Kidney (tissue), 14 donors: ENCODE results near the gene CELA1. TPM values are rescaled to one million over a fixed set of nuclear protein-coding genes. Genes with fewer than 3 reads are reported as not detected.

ENCODE experiments used
- DNase-seq, 5 donors: peaks; one replicate each; pipeline ENCODE4 v3.0.0-alpha.2; 2013 to 2020
- FAIRE-seq: peaks from 2 replicates; lab custom pipeline; 2012; peaks lifted over from hg19 to GRCh38; lab: Jason Lieb, UNC
- H3K27ac ChIP-seq, 2 donors: one replicate each; pipeline ENCODE4 v1.7.0; 2013; ENCODE audit warnings: low read depth in 2 of 2, low read length in 2 of 2, inconsistent platforms in 1 of 2
- H3K27me3 ChIP-seq: one replicate; pipeline ENCODE4 v1.7.1; 2013; ENCODE audit warnings: low read length, inconsistent platforms; ENCODE audit not compliant: control insufficient read depth, insufficient read depth
- H3K36me3 ChIP-seq, 3 donors: one replicate each; pipeline versions ENCODE4 v1.7.0 to v1.7.1; 2013; ENCODE audit warnings: low read length in 3 of 3, control low read depth in 1 of 3, inconsistent platforms in 1 of 3; ENCODE audit not compliant: insufficient read depth in 3 of 3, control insufficient read depth in 2 of 3
- H3K4me1 ChIP-seq, 3 donors: one replicate each; pipeline versions ENCODE4 v1.7.0 to v1.7.1; 2013; ENCODE audit warnings: low read length in 3 of 3, inconsistent platforms in 1 of 3, low read depth in 1 of 3; ENCODE audit not compliant: control insufficient read depth in 2 of 3, insufficient read depth in 2 of 3
- H3K4me3 ChIP-seq, 3 donors: one replicate each; pipeline versions ENCODE4 v1.7.0 to v1.8.1; 2013; ENCODE audit warnings: low read length in 3 of 3, control low read depth in 1 of 3, inconsistent platforms in 1 of 3
- H3K9ac ChIP-seq, 3 donors: one replicate each; pipeline versions ENCODE4 v1.7.0 to v1.7.1; 2013; ENCODE audit warnings: low read length in 3 of 3, control low read depth in 1 of 3, inconsistent platforms in 1 of 3
- H3K9me3 ChIP-seq, 3 donors: one replicate each; pipeline versions ENCODE4 v1.7.0 to v1.7.1; 2013; ENCODE audit warnings: low read length in 3 of 3, control low read depth in 1 of 3, inconsistent platforms in 1 of 3; ENCODE audit not compliant: control insufficient read depth in 2 of 3, insufficient read depth in 1 of 3
- CTCF ChIP-seq: IDR thresholded peaks from 3 replicates; pipeline ENCODE4 v1.5.1; 2012; ENCODE audit warnings: mild to moderate bottlenecking, moderate library complexity, borderline replicate concordance; ENCODE audit not compliant: insufficient read depth; ENCODE audit errors: extremely low read depth
- intact Hi-C: fragments of 100-400 bp; cut with DNase I; formaldehyde crosslinking; loops from one replicate; pipeline ENCODE4 v1.11.1; 2022
- polyA plus RNA-seq: library from polyadenylated mRNA; stranded (reverse); fragments of 350-450 nt; fragmentation: Illumina TruSeq; extraction: RNeasy Lipid Tissue Mini Kit (QIAGEN cat#74804); gene quantifications from one replicate; pipeline ENCODE4 v1.2.3, GENCODE V29; 2014; ENCODE audit warnings: low read depth, low replicate concordance; ENCODE audit not compliant: insufficient read depth
- total RNA-seq: library from RNA; stranded (reverse); fragmentation: NEBNext Ultra II Directional; extraction: Animal tissue kit (Norgen Biotek cat#: 25700); gene quantifications from one replicate; pipeline ENCODE4 v1.2.1, GENCODE V29; 2021
- donor health status: control.
- donor health status: control.
- donor health status: control.
- donor health status: control.
- donor health status: control.
- donor health status: DM: yes; HTN: yes; CAD: no.
- donor health status: Normal renal cell carcinoma (clear cell type).

The CELA1 gene
- total and polyA plus RNA-seq, 2 donors from 2014 or later = not detected

DNA sequence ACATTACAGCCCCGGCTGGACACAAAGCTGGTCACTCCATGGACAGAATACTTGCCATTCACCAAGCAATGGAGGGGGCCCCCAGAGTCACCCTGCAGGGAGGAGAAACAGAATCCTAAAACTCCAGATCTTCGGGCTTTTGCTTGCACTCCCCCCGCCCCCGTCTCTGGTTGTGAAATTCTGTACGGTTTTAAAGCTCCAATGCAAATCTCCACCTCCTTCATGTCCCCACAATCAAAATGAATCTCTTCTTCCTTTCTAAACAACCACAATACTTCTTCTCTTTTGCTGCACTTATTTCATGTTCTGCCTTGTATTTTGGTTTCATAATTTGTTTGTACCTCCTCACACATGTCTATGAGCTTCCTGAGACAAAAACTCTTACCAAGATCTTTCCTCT lies 16.7 kb downstream of the CELA1 start:
- intact Hi-C loops = no loop called here
- no peaks in the 10 kb centered on the region for H3K36me3 ChIP-seq
- H3K9me3 ChIP-seq = no peaks in the 10 kb centered on the region
- TF ChIP-seq CTCF = no peak
- H3K27ac ChIP-seq = no peak overlapping the region
- H3K4me3 ChIP-seq = no peak overlapping the region
- no peak for DNase-seq
- FAIRE-seq = no peak
- no peaks in the 10 kb centered on the region for H3K27me3 ChIP-seq
- H3K4me1 ChIP-seq = no peaks in the 10 kb centered on the region
- H3K9ac ChIP-seq = no peak overlapping the region

- Histone ChIP-seq H3K27me3 (no peaks in the 10 kb centered on the region), H3K9ac (no peak overlapping the region), H3K36me3 (no peaks in the 10 kb centered on the region), H3K4me1 (no peaks in the 10 kb centered on the region), H3K4me3 (no peak overlapping the region), H3K27ac (no peak overlapping the region), H3K9me3 (no peaks in the 10 kb centered on the region)
- intact Hi-C loops = no loop called here
- TF ChIP-seq CTCF = no peak
- DNase-seq = no peak
- no peak for FAIRE-seq
Observed at GRCh38 chr12:51328587-51328986, 17.9 kb downstream of the CELA1 start.

DNA sequence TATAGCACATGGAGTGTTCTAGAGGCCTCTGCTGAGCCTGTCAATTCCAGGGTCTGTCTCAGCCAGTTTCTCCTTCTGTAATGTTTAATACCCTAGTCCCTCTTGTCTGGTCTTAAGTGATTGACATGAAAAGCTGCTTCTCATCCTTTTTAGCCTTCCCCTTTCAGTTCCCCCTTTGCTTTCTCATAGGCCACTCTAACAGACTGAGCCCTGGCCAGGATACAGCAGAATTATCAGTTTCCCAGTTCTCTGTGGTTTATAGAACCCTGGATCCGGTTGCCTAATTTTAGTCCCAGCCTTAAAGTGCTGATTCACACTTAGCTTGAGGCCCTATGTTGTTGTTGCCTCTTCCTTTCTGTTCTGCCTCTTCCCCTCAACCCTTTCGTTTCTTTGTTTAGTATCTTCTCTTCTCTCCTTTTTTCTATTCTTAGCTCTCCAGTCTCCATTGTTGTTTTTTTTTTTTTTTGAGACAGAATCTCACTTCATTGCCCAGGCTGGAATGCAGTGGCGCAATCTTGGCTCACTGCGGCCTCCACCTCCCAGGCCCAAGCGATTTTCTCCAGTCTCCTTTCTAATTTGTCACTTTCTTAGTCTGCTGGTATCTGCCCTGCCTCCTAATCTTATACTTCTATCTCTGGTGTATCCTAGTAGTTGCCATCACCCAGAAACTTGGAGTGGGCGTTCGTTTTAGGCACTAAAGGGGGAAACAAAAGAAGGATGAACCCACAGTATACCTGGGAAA lies 19.6 kb downstream of the CELA1 start:
- peak in 1 of 5 donors; percentile 14 for DNase-seq
- Histone ChIP-seq H3K4me1 (no peaks in the 10 kb centered on the region), H3K4me3 (no peak overlapping the region), H3K27me3 (no peaks in the 10 kb centered on the region), H3K36me3 (no peaks in the 10 kb centered on the region), H3K9ac (no peak overlapping the region), H3K9me3 (no peaks in the 10 kb centered on the region), H3K27ac (no peak overlapping the region)
- FAIRE-seq = no peak
- intact Hi-C loops = no loop called here
- no peak for TF ChIP-seq CTCF
